HG02970 (cell line): Measurements from ENCODE around the gene SNIP1.
A peak's percentile ranks its signal among the peaks of the same experiment; 100 is the strongest.
"Not testable (repeated sequence)": the region's sequence is repeated elsewhere in the genome, so short reads cannot be mapped to it uniquely, and the experiment has no call there.

Experiments
- ATAC-seq: cut with Tn5 transposase; IDR thresholded peaks from one replicate; pipeline ENCODE4 v1.9.1; 2021; ENCODE audit warnings: mild to moderate bottlenecking, moderate library complexity, moderate number of reproducible peaks; ENCODE audit not compliant: unreplicated experiment, low FRiP score

The SNIP1 gene

GRCh38 chr1:37553927-37554808 lies at the start of gene SNIP1:
SNIP1 (minus strand) TSS chr1:37554293; CDS start chr1:37554229, 64 bp downstream.
- ATAC-seq = no peak

- ATAC-seq = no peak
Observed at GRCh38 chr1:37602750-37603694, 48.9 kb upstream of the SNIP1 start.

GRCh38 chr1:37601441-37601840 lies 47.3 kb upstream of the SNIP1 start:
- ATAC-seq = no peak

GRCh38 chr1:37599940-37600339 lies 45.8 kb upstream of the SNIP1 start:
- ATAC-seq = no peak

- no peak for ATAC-seq
Observed at GRCh38 chr1:37596182-37596667, 42.1 kb upstream of the SNIP1 start.

GRCh38 chr1:37595440-37596181 lies 41.5 kb upstream of the SNIP1 start, which contains the start of gene GNL2:
GNL2 (minus strand) TSS chr1:37595937; CDS start chr1:37595822, 115 bp downstream.
- ATAC-seq = peak; percentile 99

- ATAC-seq = no peak
Observed at GRCh38 chr1:37593726-37594125, 39.6 kb upstream of the SNIP1 start.

GRCh38 chr1:37588939-37589338 lies 34.8 kb upstream of the SNIP1 start:
- no peak for ATAC-seq

- ATAC-seq = not testable (repeated sequence)
Observed at GRCh38 chr1:37584544-37584943, 30.5 kb upstream of the SNIP1 start.

GRCh38 chr1:37575692-37576091 lies 21.6 kb upstream of the SNIP1 start:
- ATAC-seq = no peak

GRCh38 chr1:37574834-37575480 lies 20.9 kb upstream of the SNIP1 start:
- no peak for ATAC-seq

GRCh38 chr1:37570528-37571334 lies 16.6 kb upstream of the SNIP1 start:
- no peak for ATAC-seq

GRCh38 chr1:37567023-37567422 lies 12.9 kb upstream of the SNIP1 start:
- ATAC-seq = no peak

GRCh38 chr1:37564892-37565291 lies 10.8 kb upstream of the SNIP1 start:
- no peak for ATAC-seq

GRCh38 chr1:37562984-37563383 lies 8.9 kb upstream of the SNIP1 start:
- ATAC-seq = no peak

GRCh38 chr1:37561133-37562132 lies 7.3 kb upstream of the SNIP1 start:
- no peak for ATAC-seq

GRCh38 chr1:37560401-37561132 lies 6.5 kb upstream of the SNIP1 start:
- ATAC-seq = no peak
